GM12875 (cell line): Measurements from ENCODE around the gene PNPLA2.

Source experiments
- H3K4me3 ChIP-seq: one replicate; pipeline ENCODE4 v1.5.1; 2011; ENCODE audit warnings: low read depth, low read length, control low read depth
- CTCF ChIP-seq: IDR thresholded peaks from 2 replicates; pipeline ENCODE4 v1.5.1; 2011; ENCODE audit warnings: low read depth, mild to moderate bottlenecking, control low read depth, inconsistent platforms, low read length, moderate library complexity, borderline replicate concordance; ENCODE audit not compliant: insufficient read depth

Gene PNPLA2

GRCh38 chr11:797296-798092, 21.2 kb upstream of the PNPLA2 start:
- H3K4me3 ChIP-seq: peak overlapping the region; percentile 83
- no peak for TF ChIP-seq CTCF

GRCh38 chr11:798093-798713, 20.5 kb upstream of the PNPLA2 start, which contains the start of gene SLC25A22:
Gene SLC25A22 (minus strand): TSS chr11:798281. CDS start chr11:795006, 3,275 bp downstream.
- TF ChIP-seq CTCF: peak; percentile 86
- H3K4me3 ChIP-seq: peak within 1 kb of the TSS; percentile 83

- H3K4me3 ChIP-seq: no peak overlapping the region
- no peak for TF ChIP-seq CTCF
These were observed 18.9 kb upstream of the PNPLA2 start for GRCh38 chr11:799641-800316.

GRCh38 chr11:800473-800872, 18.2 kb upstream of the PNPLA2 start:
- no peak for TF ChIP-seq CTCF
- no peak overlapping the region for H3K4me3 ChIP-seq

- no peak overlapping the region for H3K4me3 ChIP-seq
- no peak for TF ChIP-seq CTCF
These were observed 17.5 kb upstream of the PNPLA2 start for GRCh38 chr11:801097-801780.

GRCh38 chr11:802018-802617, 16.6 kb upstream of the PNPLA2 start:
- H3K4me3 ChIP-seq: no peak overlapping the region
- no peak for TF ChIP-seq CTCF
